Measurements from ENCODE around the gene MXRA8.

MXRA8 gene

DNA sequence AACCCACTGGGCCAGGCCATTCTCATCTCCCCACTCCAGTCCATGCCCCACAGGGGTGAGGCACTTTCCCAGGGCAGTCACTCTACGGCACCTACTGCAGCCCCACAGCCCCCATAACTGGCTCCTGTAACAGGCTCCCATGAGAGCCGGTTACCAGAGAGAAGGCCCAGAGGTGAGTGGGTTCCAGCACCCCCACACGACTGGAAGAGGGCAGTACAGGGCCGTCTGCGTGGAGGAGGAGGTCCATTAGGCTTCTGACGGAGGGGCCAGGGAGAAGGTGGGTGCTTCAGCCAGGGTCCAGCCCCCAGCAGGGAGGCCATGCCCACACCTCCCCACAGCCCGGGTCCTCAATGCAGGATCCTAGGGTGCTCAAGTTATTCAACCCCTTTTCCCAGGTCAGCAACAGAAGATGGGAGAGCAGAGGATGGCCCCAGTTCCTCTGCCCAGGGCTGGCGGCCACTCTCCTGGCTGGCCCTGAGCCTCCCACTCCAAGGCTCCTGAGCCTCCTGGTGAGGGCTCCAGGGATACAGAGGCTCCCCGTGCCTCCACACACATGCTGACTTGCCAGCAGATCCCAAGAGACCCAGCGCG, 52.2 kb downstream of the MXRA8 start:
- DNase-seq, result no peak

GRCh38 chr1:1305300-1306069, 52.9 kb downstream of the MXRA8 start:
- DNase-seq, result peak; percentile 53

DNA sequence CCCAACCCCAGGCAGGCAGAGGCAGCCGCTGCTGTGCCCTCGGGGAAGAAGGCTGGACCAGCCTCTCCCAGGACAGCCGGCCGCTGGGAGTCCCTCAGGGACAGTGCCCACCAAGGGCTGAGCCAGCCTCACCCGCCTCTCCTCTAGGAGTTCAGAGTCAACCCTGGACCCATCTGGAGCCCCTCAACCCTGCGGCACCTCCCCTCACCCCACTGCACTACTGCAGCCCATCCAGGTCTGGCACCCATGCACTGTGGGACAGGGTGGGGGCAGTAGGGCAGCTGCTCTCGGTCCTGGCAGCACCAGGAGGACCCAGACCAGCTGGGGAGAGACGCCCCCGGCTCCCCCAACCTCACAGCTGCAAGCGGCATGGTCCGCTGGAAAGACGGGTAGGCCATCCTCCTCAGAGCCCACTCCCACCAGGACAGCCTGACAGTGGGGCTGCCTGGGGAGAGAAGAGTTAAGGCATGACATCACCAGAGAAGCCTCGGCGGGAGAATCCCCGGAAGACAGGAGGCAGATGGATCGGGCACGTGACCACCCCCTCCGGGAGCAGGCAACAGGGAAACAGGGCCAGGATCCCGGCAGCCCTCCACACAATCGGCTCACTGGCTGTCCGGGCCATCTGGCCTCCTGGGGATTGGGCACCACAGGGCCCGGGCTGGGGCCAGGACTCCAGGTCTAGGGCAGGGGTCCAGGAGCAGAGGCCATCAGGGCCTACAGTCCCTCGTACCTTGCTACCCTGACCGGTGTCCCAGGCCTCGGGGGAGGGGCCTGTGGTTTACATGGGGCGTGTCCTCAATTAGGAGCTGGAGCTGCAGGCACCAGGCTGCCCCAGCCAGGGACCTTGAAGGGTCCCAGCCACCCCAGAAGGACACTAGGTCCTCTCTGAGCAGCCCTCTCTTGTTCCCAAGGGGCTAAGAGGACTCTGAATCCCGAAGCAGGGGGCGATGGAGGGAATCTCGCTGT, 53.7 kb downstream of the MXRA8 start:
- peak; percentile 40 for DNase-seq

DNA sequence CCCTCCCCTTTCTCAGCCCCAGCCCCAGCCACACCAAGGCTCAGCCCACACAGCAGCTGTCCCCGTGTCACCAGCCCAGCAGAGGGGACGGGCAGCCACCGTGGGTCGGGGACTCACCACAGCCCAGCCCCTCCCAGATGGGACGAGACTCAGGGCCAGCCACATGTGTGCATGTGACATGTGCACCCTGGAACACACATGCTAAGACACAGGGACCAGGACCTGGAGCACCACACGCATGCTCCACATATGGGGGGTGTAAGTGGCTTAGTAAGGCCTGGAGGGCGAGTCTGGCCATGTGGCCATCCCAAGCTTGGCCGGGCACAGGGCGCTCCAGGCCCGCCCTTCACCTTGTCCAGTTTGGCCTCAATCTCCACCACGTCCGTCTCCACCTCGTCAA, 54.6 kb downstream of the MXRA8 start:
- no peak for DNase-seq

DNA sequence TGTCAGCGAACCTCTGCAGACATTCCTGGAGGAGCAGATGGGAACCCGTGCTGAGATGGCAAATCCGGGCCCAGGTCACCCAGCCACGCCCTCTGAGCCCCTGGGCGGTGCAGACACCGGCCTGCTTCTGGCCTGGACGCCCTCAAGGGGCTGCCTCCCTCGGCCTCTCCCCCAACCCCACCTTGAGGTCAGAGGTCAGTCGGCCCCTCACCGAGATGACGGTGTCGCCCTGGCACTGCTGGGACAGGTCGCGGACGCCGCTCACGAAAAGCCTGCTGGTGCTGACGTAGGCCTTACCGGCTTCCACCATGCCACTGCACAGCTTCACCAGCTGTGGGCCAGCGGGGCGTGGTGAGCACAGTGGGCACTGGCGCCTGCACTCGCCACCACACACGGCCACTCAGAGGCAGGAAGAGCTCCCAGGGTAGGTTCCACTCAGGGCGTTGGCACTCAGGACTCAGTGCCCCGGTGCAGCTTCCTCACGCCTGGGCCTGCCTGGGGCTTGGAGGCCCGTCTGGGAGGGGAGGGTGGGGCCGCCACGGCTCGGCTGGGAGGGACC, 55.3 kb downstream of the MXRA8 start:
- DNase-seq, result no peak
